ENCODE results near the gene DAAM2.

- TF ChIP-seq POLR2A (IDR thresholded peaks at IDR 0.05; ENCODE audit: low read depth, low read length) (no peak), POLR2AphosphoS5 (IDR thresholded peaks at IDR 0.05; ENCODE audit: low read depth, low read length) (no peak), TAF1 (IDR thresholded peaks at IDR 0.05; ENCODE audit: low read depth, low read length) (no peak), SPI1 (IDR thresholded peaks at IDR 0.05; ENCODE audit: low read depth, low read length) (no peak), PAX5 (IDR thresholded peaks at IDR 0.05; ENCODE audit: insufficient read depth, low read length, severe bottlenecking) (no peak), POU2F2 (IDR thresholded peaks at IDR 0.05; ENCODE audit: low read depth, low read length) (no peak)
Measured at GRCh38 chr6:39910744-39911143, 118.6 kb downstream of the DAAM2 start.

All from GM12891 (cell line).